ENCODE measurements around the gene FARP1.

DNA sequence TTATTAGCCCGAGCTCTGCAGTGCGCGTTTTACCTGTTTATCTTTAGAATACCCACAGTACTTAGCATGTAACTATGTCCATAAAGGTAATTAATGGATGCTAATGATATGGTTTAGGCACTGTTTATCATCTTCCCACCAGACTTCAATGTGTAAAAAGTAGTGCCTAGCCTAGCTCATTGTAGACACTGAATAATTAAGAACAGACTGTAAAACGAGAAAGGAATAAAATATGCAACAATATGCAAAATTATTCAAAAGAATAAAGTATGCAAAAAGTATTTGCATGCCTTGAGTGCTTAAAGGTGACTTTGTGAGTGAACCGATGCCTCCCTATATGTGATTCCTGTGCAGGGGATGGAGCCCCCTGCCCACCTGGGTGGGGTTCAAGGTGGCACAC is 69.9 kb downstream of the FARP1 start:
- TF ChIP-seq, protein P1, sequence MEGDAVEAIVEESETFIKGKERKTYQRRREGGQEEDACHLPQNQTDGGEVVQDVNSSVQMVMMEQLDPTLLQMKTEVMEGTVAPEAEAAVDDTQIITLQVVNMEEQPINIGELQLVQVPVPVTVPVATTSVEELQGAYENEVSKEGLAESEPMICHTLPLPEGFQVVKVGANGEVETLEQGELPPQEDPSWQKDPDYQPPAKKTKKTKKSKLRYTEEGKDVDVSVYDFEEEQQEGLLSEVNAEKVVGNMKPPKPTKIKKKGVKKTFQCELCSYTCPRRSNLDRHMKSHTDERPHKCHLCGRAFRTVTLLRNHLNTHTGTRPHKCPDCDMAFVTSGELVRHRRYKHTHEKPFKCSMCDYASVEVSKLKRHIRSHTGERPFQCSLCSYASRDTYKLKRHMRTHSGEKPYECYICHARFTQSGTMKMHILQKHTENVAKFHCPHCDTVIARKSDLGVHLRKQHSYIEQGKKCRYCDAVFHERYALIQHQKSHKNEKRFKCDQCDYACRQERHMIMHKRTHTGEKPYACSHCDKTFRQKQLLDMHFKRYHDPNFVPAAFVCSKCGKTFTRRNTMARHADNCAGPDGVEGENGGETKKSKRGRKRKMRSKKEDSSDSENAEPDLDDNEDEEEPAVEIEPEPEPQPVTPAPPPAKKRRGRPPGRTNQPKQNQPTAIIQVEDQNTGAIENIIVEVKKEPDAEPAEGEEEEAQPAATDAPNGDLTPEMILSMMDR (IDR thresholded peaks at IDR 0.05), result no peak
- TF ChIP-seq SIN3A (IDR thresholded peaks at IDR 0.05; ENCODE audit: borderline replicate concordance, low read depth, low read length) (no peak), POLR2AphosphoS5 (IDR thresholded peaks at IDR 0.05; ENCODE audit: low read depth, low read length) (no peak), RFX5 (IDR thresholded peaks at IDR 0.05; ENCODE audit: low read length) (no peak), TAF1 (IDR thresholded peaks at IDR 0.05; ENCODE audit: borderline replicate concordance, low read depth, low read length) (no peak), SMC3 (IDR thresholded peaks at IDR 0.05; ENCODE audit: low read depth, low read length) (no peak), TEAD4 (IDR thresholded peaks at IDR 0.05; ENCODE audit: borderline replicate concordance, insufficient read depth) (no peak), EZH2phosphoT487 (IDR thresholded peaks at IDR 0.05; ENCODE audit: borderline replicate concordance, low read depth) (no peak), GABPA (IDR thresholded peaks at IDR 0.05; ENCODE audit: low read depth) (no peak)
- TF ChIP-seq, protein P2, sequence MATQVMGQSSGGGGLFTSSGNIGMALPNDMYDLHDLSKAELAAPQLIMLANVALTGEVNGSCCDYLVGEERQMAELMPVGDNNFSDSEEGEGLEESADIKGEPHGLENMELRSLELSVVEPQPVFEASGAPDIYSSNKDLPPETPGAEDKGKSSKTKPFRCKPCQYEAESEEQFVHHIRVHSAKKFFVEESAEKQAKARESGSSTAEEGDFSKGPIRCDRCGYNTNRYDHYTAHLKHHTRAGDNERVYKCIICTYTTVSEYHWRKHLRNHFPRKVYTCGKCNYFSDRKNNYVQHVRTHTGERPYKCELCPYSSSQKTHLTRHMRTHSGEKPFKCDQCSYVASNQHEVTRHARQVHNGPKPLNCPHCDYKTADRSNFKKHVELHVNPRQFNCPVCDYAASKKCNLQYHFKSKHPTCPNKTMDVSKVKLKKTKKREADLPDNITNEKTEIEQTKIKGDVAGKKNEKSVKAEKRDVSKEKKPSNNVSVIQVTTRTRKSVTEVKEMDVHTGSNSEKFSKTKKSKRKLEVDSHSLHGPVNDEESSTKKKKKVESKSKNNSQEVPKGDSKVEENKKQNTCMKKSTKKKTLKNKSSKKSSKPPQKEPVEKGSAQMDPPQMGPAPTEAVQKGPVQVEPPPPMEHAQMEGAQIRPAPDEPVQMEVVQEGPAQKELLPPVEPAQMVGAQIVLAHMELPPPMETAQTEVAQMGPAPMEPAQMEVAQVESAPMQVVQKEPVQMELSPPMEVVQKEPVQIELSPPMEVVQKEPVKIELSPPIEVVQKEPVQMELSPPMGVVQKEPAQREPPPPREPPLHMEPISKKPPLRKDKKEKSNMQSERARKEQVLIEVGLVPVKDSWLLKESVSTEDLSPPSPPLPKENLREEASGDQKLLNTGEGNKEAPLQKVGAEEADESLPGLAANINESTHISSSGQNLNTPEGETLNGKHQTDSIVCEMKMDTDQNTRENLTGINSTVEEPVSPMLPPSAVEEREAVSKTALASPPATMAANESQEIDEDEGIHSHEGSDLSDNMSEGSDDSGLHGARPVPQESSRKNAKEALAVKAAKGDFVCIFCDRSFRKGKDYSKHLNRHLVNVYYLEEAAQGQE (IDR thresholded peaks at IDR 0.05; ENCODE audit: low read depth, low read length), result no peak
- TF ChIP-seq, protein P3, sequence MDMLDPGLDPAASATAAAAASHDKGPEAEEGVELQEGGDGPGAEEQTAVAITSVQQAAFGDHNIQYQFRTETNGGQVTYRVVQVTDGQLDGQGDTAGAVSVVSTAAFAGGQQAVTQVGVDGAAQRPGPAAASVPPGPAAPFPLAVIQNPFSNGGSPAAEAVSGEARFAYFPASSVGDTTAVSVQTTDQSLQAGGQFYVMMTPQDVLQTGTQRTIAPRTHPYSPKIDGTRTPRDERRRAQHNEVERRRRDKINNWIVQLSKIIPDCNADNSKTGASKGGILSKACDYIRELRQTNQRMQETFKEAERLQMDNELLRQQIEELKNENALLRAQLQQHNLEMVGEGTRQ (IDR thresholded peaks at IDR 0.05; ENCODE audit: borderline replicate concordance, low read depth, low read length), result no peak
